Mucosa of stomach (tissue), 1 donor: ENCODE data around the gene SCEL.

Source experiments
- H3K27me3 ChIP-seq: one replicate; pipeline ENCODE4 v1.7.0; 2013; ENCODE audit warnings: mild to moderate bottlenecking, low read length; ENCODE audit not compliant: control insufficient read depth, insufficient read depth
- H3K36me3 ChIP-seq: one replicate; pipeline ENCODE4 v1.7.0; 2013; ENCODE audit warnings: low read length; ENCODE audit not compliant: control insufficient read depth, insufficient read depth
- H3K4me1 ChIP-seq: one replicate; pipeline ENCODE4 v1.7.0; 2013; ENCODE audit warnings: mild to moderate bottlenecking, low read length; ENCODE audit not compliant: control insufficient read depth, insufficient read depth
- H3K4me3 ChIP-seq: one replicate; pipeline ENCODE4 v1.7.0; 2013; ENCODE audit warnings: low read length
- H3K9ac ChIP-seq: one replicate; pipeline ENCODE4 v1.7.0; 2013; ENCODE audit warnings: mild to moderate bottlenecking, low read length, moderate library complexity
- H3K9me3 ChIP-seq: one replicate; pipeline ENCODE4 v1.7.0; 2013; ENCODE audit warnings: mild to moderate bottlenecking, low read length, moderate library complexity; ENCODE audit not compliant: control insufficient read depth
- donor health status: Pancreatic carcinoma.

The SCEL gene

GRCh38 chr13:77523386-77523785 is 12.1 kb upstream of the SCEL start:
- Histone ChIP-seq H3K36me3 (no peaks in the 10 kb centered on the region), H3K4me3 (no peak overlapping the region), H3K4me1 (no peaks in the 10 kb centered on the region), H3K9me3 (no peaks in the 10 kb centered on the region), H3K9ac (no peak overlapping the region), H3K27me3 (no peaks in the 10 kb centered on the region)

DNA sequence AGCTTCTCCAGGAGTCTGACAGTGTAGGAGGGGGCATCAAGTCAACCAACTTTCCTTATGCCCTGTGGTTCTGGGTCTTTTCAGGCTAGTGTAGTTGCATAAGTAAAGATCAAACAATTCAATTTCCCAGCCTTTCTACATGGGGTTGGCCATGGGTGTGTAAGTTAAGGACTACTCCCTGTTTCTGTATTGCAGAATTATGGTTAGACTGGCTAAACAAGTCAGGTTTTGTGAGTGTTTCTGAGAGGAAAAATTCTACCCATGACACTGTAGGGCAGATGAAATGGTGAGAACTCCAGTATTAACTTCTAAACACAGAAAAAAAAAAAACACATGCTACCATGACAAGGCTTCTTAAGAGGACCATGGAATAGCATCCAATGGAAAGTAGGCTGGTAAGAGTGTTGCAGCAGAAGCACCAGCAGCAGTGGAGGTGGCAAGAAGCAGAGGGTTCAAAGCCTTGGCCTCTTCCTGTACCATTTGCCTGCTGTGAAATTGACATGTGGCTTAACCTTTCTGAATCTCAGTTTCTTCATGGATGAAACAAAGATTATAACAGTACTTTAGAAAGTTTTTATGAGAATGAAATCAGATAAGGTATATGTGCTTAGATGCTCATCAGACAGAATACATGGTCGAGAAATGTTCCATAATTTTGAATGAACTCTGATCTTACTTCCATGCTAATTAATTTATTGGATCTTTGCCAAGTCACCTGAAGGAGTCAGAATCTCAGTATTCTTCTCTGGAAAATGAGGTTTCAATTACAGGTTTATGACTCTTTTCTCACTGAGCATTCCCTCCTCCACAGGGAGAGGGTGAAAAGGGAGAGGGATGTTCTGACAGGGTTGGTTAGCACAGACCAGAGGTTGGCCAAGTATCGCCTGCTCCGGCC is 11.4 kb upstream of the SCEL start:
- Histone ChIP-seq H3K4me1 (no peaks in the 10 kb centered on the region), H3K36me3 (no peaks in the 10 kb centered on the region), H3K27me3 (no peaks in the 10 kb centered on the region), H3K9me3 (no peaks in the 10 kb centered on the region), H3K4me3 (no peak overlapping the region), H3K9ac (no peak overlapping the region)

GRCh38 chr13:77528414-77528813 is 7.1 kb upstream of the SCEL start:
- Histone ChIP-seq H3K9ac (no peak overlapping the region), H3K9me3 (no peaks in the 10 kb centered on the region), H3K4me1 (no peaks in the 10 kb centered on the region), H3K4me3 (no peak overlapping the region), H3K27me3 (no peaks in the 10 kb centered on the region), H3K36me3 (no peaks in the 10 kb centered on the region)

DNA sequence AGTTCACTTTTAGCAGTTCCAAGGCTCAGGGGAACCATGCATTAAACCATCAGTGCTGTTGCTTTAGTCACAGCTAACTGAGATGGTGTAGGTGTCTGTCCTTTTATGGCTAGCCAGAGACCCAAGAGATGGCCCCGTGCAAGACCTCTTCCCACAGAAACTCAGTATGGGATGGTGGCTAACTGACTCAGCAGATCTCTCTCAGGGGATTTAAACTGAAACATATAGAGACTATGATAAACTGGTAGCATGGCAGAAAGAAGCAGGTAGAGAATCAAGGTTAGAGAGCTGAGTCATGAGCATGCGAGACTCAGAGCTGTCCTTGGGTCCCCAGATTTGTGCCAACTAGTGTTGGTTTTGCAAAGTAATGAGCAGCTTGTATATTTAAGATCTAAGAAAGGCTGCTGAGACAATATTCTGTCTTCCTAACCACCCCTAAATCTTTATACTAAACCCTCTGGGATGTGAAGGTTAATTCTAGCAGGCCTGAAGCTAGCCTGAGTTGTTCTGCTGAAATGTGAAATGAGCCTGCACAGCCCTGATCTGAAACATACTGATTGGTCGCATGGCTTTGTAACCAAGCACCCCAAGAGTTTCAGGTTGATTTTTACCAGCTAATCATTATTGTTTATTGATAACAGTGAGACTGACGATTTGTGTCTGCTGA is 6.5 kb upstream of the SCEL start:
- Histone ChIP-seq H3K9ac (no peak overlapping the region), H3K36me3 (no peaks in the 10 kb centered on the region), H3K4me3 (no peak overlapping the region), H3K9me3 (no peaks in the 10 kb centered on the region), H3K27me3 (no peaks in the 10 kb centered on the region), H3K4me1 (peaks cover under 1% of the 10 kb centered on the region)

DNA sequence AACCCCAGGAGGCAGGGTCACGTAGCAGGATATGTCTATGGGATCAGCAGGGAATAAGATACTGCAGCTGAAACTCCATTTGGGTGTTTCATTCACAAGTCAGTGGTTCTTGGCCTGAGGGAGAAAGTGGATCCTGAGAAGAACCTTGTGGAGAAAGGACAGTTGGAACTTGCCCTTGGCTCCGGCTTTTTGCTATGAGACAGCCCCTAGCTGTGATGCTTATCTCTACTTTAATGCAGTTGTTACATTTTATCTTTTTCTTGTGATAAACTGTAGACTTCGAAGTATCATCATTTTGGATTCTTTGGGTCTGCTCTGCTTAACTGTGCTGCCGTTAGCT is 6.0 kb upstream of the SCEL start:
- H3K9me3 ChIP-seq = no peaks in the 10 kb centered on the region
- H3K9ac ChIP-seq = no peak overlapping the region
- H3K27me3 ChIP-seq = no peaks in the 10 kb centered on the region
- H3K4me1 ChIP-seq = peaks cover 6% of the 10 kb centered on the region
- H3K36me3 ChIP-seq = no peaks in the 10 kb centered on the region
- no peak overlapping the region for H3K4me3 ChIP-seq

- Histone ChIP-seq H3K4me1 (peaks cover 16% of the 10 kb centered on the region), H3K27me3 (no peaks in the 10 kb centered on the region), H3K9ac (no peak overlapping the region)
Observed at GRCh38 chr13:77530875-77531274, 4.6 kb upstream of the SCEL start.

DNA sequence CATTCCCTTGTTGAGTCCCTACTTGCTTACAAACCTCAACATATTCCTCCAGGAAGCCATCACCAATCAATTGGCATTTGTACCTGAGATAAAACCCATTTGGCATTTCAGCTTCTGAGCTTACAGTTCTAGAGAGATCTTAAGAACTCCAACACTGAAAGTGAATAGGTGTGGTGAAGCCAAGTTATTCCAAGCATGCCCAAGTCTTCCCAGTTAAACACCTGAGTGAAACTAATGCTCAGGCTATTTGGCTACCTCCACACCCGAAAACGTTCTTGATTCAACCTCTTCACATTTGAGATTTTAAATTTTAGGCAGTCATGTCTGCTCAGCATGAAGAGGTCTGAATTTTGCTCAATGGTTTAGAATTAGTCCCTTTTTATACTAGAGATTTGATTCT is 2.5 kb upstream of the SCEL start:
- H3K4me3 ChIP-seq = no peak overlapping the region
- no peaks in the 10 kb centered on the region for H3K27me3 ChIP-seq
- no peak overlapping the region for H3K9ac ChIP-seq
- peaks cover 24% of the 10 kb centered on the region for H3K4me1 ChIP-seq
- H3K9me3 ChIP-seq = no peaks in the 10 kb centered on the region
- no peaks in the 10 kb centered on the region for H3K36me3 ChIP-seq

More at GRCh38 chr13:77530875-77531274, 4.6 kb upstream of the SCEL start:
- Histone ChIP-seq H3K4me3 (no peak overlapping the region), H3K36me3 (no peaks in the 10 kb centered on the region), H3K9me3 (no peaks in the 10 kb centered on the region)

DNA sequence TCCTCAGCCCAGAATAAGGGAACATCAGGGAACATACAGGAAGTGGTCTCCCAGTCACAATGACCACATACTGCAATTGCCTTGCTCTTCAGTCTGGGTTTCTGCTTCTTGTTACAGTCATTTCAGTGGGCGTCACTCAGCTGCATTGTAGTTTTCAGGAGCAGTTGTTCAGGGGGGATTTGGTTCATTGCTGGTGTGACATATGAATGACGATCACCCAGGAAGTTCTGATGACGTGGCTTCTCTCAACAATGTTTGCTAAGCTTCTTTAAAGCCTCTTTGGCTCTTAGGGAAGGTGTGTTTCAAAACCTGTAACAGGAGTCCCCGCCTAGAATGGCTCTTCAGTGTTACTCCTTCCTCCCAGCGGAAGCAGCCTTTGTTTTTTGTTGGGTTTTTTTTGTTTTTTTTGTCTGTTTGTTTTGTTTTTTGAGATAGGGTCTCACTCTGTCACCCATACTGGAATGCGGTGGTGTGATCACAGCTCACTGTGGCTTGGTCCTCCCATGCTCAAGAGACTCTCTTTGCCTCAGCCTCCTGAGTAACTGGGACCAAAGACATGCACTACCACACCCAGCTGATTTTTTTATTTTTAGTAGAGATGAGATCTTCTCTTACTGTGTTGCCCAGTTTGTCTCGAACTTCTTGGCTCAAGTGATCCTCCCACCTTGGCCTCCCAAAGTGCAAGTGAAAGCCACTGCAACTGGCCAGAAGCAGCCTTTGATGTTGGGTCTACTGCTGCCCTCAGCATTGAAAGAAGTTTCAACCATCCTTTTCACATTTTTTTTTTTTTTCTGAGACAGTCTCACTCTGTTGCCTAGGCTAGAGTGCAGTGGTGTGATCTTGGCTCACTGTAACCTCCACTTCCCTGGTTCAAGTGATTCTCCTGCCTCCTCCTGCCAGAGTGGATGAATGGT is 1.4 kb upstream of the SCEL start:
- no peak overlapping the region for H3K9ac ChIP-seq
- no peak overlapping the region for H3K4me3 ChIP-seq
- H3K4me1 ChIP-seq = peaks cover 24% of the 10 kb centered on the region
- H3K27me3 ChIP-seq = no peaks in the 10 kb centered on the region
- no peaks in the 10 kb centered on the region for H3K9me3 ChIP-seq
- no peaks in the 10 kb centered on the region for H3K36me3 ChIP-seq

DNA sequence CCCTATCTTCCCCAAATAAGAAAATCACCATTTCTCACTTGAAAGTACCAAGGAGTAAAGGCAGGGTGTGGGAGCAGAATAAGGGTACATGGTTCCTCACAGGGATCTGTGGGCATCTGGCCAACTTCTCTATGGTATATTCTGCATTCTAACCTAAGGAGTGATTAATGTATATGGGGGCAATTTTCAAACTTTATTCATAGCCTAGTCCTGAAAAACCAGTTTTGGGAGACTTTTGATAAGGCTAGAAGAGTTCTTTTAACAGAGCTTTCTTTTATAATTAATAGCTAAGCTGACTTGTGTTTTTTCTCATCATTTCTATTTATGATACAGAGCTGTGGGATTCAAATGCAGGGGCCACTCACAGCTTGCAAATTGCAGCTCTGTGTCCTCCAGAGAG is 852 bp downstream of the SCEL start:
- H3K9ac ChIP-seq = no peak overlapping the region

DNA sequence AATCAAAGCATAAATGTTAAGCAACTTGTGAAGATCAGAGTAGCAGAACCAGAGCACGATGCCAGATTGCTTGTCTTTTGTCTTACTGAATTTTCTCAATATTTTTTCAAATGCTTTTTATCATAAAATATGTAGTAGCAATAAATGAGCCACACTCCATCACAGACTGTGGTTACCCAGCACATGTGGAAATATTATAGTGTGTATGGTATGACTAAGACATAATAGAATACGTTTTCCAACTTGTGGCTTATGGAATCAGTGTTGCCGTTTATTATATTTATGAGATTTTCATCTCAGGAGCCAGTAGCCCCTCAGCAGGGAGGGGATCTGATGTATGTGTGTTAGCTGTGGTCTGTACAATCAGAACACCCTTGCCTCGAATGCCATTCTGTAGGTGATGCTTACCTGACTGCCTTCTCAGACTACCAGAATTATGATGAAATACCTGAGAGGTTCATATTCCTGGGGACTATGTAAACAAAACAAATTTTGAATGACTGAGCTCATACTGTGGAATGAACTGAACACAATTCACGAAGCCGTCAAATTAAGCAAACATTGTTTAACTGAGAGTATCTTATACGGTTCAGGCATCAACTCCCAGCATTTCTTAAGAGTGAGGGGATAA is 1.9 kb downstream of the SCEL start:
- no peaks in the 10 kb centered on the region for H3K9me3 ChIP-seq
- no peaks in the 10 kb centered on the region for H3K27me3 ChIP-seq
- peaks cover 24% of the 10 kb centered on the region for H3K4me1 ChIP-seq
- no peak overlapping the region for H3K4me3 ChIP-seq
- H3K9ac ChIP-seq = no peak overlapping the region
- H3K36me3 ChIP-seq = no peaks in the 10 kb centered on the region

More for the DNA sequence above, 852 bp downstream of the SCEL start:
- H3K36me3 ChIP-seq = no peaks in the 10 kb centered on the region
- no peak overlapping the region for H3K4me3 ChIP-seq
- H3K27me3 ChIP-seq = no peaks in the 10 kb centered on the region
- no peaks in the 10 kb centered on the region for H3K9me3 ChIP-seq
- peaks cover 24% of the 10 kb centered on the region for H3K4me1 ChIP-seq

- no peaks in the 10 kb centered on the region for H3K4me1 ChIP-seq
- no peaks in the 10 kb centered on the region for H3K36me3 ChIP-seq
- H3K27me3 ChIP-seq = no peaks in the 10 kb centered on the region
- no peak overlapping the region for H3K9ac ChIP-seq
- H3K9me3 ChIP-seq = no peaks in the 10 kb centered on the region
- H3K4me3 ChIP-seq = no peak overlapping the region
Observed at GRCh38 chr13:77543711-77544110, 8.2 kb downstream of the SCEL start.
